GM21737 (cell line): ENCODE measurements around the gene FGF14.

ENCODE experiments used
- ATAC-seq: cut with Tn5 transposase; IDR thresholded peaks from one replicate; pipeline ENCODE4 v1.9.1; 2021; ENCODE audit warnings: mild to moderate bottlenecking, moderate library complexity; ENCODE audit not compliant: unreplicated experiment

Gene FGF14

DNA sequence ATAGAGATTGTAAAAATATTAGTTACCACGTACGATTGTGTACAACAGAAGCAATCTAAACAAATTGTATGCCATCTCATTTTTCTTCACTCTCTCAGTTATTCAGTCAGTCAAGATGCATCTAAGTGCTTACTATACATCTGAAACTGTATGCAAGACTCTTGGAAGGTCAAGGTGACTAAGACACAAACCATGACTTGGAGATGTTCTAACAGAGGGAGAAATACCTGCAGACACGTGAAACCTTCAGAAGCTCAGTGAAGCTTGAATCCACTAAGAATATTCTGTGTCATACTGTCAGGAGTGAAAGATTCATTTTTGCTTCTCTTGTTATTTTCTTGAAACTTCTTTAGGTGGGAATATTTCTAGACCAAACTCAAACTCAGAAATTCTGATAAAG, 584.0 kb downstream of the FGF14 start:
- no peak for ATAC-seq

- ATAC-seq: no peak
Measured at GRCh38 chr13:101811881-101812280, 590.0 kb downstream of the FGF14 start.

DNA sequence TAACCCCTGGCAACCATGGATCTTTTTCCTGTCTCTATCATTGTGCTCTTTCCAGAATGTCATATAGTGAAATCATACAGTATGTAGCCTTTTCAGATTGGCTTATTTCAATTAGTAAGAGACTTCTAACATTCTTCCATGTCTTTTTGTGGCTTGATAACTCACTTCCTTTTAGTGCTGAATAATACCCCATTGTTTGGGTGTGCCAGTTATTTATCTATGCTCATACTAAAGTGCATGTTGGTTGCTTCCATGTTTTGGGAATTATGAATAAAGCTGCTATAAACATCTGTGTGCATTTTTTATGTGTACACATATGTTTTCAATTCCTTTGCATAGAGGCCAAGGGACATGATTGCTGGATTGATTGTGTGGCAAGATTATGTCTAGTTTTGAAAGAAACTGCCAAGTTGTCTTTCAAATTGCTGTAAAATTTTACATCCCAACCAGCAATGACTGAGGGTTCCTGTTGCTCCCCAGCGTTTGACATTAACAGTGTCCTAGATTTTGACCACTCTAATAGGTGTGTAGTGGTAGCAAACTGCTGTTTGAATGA, 590.5 kb downstream of the FGF14 start:
- ATAC-seq: no peak

- no peak for ATAC-seq
Measured at GRCh38 chr13:101799196-101799595, 602.7 kb downstream of the FGF14 start.

- ATAC-seq: no peak
Measured at GRCh38 chr13:101798437-101798836, 603.4 kb downstream of the FGF14 start.

GRCh38 chr13:101795460-101795859, 606.4 kb downstream of the FGF14 start:
- ATAC-seq: no peak

- no peak for ATAC-seq
Measured at GRCh38 chr13:101795025-101795424, 606.8 kb downstream of the FGF14 start.

- ATAC-seq: no peak
Measured at GRCh38 chr13:101792189-101792588, 609.7 kb downstream of the FGF14 start.

- no peak for ATAC-seq
Measured at GRCh38 chr13:101785858-101786257, 616.0 kb downstream of the FGF14 start.

- no peak for ATAC-seq
Measured at GRCh38 chr13:101784313-101784712, 617.5 kb downstream of the FGF14 start.

- ATAC-seq: no peak
Measured at GRCh38 chr13:101783554-101783953, 618.3 kb downstream of the FGF14 start.

DNA sequence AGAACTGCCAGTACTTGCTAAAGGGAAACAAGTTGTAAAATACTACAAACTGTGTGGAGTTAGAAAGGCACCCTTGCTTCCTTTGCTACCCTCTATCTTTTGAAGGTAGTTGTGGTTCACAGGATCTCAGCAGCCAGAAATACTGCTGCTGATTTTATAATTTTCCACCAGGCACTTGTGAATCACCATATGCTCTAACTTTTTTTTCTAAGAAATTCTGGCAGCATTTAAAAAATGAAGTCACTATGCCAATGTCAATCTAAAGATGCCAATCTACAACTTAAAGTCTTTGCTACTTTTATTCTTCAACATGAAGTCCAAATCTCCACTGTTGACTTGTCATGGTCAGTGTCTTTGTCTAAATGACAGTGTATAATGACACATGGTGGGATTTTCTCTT, 621.6 kb downstream of the FGF14 start:
- no peak for ATAC-seq

DNA sequence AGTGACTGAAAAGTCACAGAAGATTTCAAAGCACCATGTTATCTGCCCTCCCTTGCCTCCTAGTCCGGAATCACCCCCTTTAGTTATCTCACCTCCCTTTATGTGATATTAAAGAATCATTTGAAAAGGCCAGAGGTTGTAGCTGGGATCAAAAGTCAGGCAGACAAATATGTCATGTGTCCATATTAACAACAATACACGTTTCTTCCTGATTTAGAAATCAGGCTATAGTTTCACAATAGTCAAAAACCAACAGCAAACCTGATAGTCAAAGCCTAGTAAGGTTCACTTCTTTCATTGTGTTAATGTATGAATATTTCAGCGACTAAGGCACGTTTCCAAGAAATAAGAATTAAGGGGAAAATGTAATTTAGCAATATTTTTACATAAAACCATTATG, 622.7 kb downstream of the FGF14 start:
- ATAC-seq: no peak

DNA sequence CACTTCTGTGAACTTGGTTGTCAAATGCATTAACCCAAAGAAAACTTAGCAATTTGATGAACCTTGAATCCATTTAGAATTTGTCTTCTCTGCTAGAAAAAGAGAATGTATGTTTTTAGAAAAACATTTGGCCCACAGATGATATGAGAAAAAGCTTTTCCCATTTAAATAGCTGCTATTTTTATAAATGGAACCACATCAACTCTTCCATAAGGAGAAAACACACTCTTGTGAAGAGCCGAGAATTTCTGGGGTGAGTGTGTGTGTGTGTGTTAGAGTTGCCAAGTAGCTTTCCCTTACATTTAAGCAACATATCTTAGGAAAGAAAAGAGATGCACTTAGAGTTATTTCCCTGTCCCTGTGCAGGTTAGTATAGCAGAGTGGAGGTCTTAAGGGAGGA, 626.6 kb downstream of the FGF14 start:
- no peak for ATAC-seq

- no peak for ATAC-seq
Measured at GRCh38 chr13:101774393-101774792, 627.5 kb downstream of the FGF14 start.

DNA sequence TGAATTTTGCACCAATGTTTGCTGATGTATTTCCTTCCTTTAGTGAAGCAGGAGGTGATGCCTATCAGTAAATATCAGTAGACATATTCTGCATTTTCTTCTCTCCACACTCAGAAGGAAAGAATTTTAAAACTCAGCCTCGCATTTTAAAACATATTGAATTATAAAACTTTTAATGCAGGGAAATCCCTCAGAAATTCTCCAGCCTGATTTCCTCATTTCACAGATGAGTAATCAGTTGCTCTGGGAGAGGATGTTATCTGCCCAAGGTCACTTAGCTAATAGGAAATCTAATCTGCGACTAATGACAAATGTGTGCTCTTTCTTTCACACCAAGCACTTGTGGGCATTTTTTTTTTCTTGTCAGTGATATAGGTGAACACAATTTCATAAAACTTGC, 628.8 kb downstream of the FGF14 start:
- no peak for ATAC-seq

GRCh38 chr13:101767131-101767530, 634.7 kb downstream of the FGF14 start:
- ATAC-seq: no peak

DNA sequence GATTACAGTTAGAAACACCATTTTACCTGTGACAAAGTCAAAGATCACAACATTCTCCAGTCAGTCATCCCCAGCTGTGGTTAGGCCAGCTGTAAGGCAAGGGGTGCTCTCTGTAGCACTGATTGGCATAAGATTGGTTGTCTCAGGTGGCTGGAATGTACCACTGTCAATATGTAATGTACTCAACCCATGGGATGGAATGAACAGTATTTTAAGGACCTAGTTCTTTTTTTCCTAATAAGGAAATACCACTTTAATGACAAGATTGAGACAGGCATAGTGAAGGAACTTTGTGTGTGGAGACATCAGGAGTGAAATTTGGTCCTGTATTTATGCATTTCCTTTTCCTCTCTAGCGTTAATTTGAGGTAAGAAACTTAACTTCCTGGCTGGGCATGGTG, 638.7 kb downstream of the FGF14 start:
- no peak for ATAC-seq

DNA sequence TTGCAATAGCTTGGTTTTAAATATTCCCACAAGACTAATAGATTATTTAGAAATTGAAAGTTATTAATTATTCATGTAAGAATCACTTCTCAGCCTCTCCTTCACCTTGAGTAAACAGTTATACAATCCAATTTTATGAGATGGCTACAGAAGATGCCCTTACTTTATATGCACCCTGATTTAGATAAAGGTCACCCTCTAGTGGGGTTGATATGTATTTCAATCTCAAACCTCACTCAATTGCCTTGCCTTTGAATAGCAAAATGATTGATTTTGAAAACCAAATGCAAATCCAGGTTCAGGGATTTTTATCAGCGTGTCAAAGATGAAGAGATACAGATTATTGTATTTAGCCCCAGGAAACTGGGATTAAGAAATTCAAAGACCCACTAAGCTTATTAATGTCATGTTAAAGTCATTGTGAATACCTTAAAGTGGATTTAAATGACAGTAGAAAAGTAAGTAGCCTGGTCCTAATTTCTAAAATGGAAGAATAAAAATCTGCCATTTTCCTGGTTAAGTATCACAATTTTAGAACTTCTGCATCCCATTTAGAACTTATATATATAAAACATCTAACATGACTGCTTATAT, 644.3 kb downstream of the FGF14 start:
- no peak for ATAC-seq

- no peak for ATAC-seq
Measured at GRCh38 chr13:101755228-101755887, 646.5 kb downstream of the FGF14 start.

DNA sequence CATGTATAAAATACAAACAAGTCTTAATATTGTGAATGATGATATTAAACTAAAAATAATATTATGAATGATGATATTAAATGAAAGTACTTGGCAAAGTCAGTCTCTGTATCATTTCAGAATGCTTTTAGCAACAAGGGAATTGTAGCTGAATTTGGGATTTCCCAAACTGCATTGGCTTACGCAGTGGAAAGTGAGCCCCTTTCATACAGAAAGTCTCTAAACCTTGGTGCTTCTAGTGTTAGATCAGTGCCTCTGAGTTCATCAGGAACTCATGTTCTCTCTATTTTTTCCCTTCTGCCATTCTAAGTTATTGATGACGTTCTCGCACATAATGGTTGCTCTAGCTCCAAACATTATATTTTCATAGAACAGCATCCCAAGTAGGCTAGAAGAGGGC, 649.4 kb downstream of the FGF14 start:
- no peak for ATAC-seq

DNA sequence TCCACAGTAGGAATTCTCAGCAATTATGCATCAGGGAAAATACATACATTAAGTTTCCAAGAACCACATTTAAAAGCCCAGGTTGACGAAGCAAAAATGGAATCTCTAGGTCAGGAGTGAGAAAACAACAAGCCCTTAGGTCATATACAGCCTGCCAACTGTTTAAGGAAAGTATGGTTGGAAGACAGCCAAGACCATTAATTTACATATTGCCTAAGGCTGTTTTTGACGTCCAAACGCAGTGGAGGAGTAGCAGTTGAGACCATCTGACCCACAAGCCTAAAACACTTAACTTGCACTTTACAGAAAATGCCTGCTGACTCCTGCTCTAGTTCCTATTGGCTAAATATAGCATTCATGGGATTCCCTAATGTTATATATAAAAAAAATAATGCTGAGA, 650.4 kb downstream of the FGF14 start:
- ATAC-seq: no peak

DNA sequence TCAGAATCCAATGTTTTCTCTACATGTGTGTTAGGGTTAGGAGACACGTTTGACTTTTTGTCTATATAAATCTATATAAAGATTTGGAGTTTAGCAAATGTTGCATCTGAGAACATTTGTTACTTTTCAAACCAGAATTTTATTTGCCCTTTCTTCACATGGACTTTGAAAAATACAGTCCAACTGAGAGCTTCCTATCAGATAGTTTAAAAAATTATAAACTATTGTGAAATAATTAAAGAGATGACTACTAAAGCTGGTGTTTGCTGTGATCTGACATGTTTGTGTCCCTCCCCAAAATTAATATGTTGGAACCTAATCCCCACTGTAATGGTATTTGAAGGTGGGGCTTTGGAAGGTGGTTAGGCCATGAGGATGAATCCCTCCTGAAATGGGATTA, 652.3 kb downstream of the FGF14 start:
- no peak for ATAC-seq
